Measurements from ENCODE around the gene MOB1B. TPM values are rescaled to one million over a fixed set of nuclear protein-coding genes. Genes with fewer than 3 reads are reported as not detected.

The MOB1B gene
- total RNA-seq, 1 donor from 2014 or later, result 49.4 TPM

DNA sequence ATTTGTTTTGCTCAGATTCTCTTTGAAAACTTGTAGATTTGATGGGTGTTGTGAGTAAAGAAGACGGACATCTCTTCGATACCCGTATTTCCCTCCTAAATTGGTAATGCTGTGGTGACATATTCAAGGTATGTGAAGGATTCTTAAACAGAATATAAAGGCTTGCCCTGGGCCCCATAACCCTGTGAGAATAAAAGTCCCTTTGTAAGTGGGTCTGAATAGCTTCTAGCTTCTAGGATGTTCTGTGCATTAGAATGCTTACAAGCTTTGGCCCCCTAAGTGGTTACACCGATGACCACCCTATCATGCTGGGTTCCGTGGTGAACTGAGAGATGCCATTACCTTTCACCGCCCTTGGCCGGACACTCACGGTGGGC lies 574 bp upstream of the MOB1B start:
- peaks cover 28% of the 10 kb centered on the region for H3K4me1 Mint-ChIP-seq (ENCODE audit: unreplicated experiment)
- TF ChIP-seq, protein P1, sequence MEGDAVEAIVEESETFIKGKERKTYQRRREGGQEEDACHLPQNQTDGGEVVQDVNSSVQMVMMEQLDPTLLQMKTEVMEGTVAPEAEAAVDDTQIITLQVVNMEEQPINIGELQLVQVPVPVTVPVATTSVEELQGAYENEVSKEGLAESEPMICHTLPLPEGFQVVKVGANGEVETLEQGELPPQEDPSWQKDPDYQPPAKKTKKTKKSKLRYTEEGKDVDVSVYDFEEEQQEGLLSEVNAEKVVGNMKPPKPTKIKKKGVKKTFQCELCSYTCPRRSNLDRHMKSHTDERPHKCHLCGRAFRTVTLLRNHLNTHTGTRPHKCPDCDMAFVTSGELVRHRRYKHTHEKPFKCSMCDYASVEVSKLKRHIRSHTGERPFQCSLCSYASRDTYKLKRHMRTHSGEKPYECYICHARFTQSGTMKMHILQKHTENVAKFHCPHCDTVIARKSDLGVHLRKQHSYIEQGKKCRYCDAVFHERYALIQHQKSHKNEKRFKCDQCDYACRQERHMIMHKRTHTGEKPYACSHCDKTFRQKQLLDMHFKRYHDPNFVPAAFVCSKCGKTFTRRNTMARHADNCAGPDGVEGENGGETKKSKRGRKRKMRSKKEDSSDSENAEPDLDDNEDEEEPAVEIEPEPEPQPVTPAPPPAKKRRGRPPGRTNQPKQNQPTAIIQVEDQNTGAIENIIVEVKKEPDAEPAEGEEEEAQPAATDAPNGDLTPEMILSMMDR (IDR thresholded peaks at IDR 0.05; ENCODE audit: unreplicated experiment), result no peak
- H3K9me3 Mint-ChIP-seq (ENCODE audit: unreplicated experiment), result no peaks in the 10 kb centered on the region
- peak overlapping the region; percentile 99 for H3K4me3 Mint-ChIP-seq (ENCODE audit: unreplicated experiment)
- H3K27me3 Mint-ChIP-seq (ENCODE audit: unreplicated experiment), result peaks cover 2% of the 10 kb centered on the region
- DNase-seq (ENCODE audit: low spot score), result no peak
- H3K36me3 Mint-ChIP-seq (ENCODE audit: low read depth, unreplicated experiment), result peaks cover 16% of the 10 kb centered on the region
- peak overlapping the region; percentile 67 for H3K27ac Mint-ChIP-seq (ENCODE audit: unreplicated experiment)

DNA sequence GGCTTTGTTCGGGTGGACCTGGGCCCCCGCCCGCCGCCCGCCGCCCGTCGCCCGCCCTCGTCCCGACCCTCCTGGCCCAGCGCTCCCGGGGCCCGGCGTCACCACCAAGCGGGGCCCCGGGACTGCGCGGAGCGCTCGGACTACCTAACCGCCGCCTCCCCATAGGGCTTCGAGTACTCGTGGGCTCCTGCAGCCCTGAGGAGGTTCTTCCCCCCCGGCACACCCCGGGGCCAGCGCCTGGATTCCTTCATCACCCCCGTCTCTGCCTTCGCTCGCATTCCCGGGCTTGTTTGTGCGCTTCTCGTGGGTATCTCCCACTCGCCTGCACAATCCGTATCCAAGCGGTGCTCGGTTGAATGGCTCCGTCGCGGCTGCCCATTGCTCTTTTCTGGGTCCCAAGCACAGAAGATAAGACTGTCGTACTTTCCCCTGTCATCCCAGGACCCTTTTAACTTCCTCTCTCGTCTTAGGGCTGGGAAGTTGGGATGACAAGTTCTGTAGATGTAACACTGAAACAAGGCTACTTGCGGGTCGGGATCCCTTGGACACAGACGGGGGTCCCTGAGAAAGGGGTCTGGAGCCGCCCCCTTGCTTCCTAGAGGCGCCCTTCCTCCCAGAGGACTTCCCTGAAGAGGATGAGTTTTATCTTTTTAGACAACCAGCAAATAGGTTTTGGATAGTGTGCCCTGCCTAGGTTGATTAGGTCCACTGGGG lies 565 bp downstream of the MOB1B start:
- no peak for DNase-seq (ENCODE audit: low spot score)
- no peaks in the 10 kb centered on the region for H3K9me3 Mint-ChIP-seq (ENCODE audit: unreplicated experiment)
- peaks cover 23% of the 10 kb centered on the region for H3K36me3 Mint-ChIP-seq (ENCODE audit: low read depth, unreplicated experiment)
- H3K4me3 Mint-ChIP-seq (ENCODE audit: unreplicated experiment), result peak overlapping the region; percentile 99
- TF ChIP-seq, protein P1 (IDR thresholded peaks at IDR 0.05; ENCODE audit: unreplicated experiment), result no peak
- H3K27me3 Mint-ChIP-seq (ENCODE audit: unreplicated experiment), result peaks cover 2% of the 10 kb centered on the region
- peaks cover 36% of the 10 kb centered on the region for H3K4me1 Mint-ChIP-seq (ENCODE audit: unreplicated experiment)
- peak overlapping the region; percentile 86 for H3K27ac Mint-ChIP-seq (ENCODE audit: unreplicated experiment)

DNA sequence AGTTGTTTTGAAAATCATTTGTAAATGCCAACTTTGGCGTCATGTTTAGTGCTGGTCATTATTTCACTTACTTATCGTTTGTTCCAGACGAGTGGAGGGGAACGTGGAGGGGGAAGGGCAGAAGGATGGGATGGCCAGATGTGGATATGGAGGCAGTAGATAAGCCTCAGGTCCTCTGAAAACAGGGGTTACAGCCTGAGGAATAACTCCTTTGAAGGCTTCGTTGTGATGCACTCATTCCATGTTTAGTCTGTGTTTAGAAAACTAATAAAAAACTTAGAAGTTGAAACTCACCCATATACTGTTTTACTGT lies 1.1 kb downstream of the MOB1B start:
- H3K4me1 Mint-ChIP-seq (ENCODE audit: unreplicated experiment), result peaks cover 36% of the 10 kb centered on the region
- TF ChIP-seq, protein P1 (IDR thresholded peaks at IDR 0.05; ENCODE audit: unreplicated experiment), result no peak
- peak; percentile 27 for DNase-seq (ENCODE audit: low spot score)
- peak overlapping the region; percentile 86 for H3K27ac Mint-ChIP-seq (ENCODE audit: unreplicated experiment)
- H3K4me3 Mint-ChIP-seq (ENCODE audit: unreplicated experiment), result peak overlapping the region; percentile 99
- no peaks in the 10 kb centered on the region for H3K9me3 Mint-ChIP-seq (ENCODE audit: unreplicated experiment)
- peaks cover 23% of the 10 kb centered on the region for H3K36me3 Mint-ChIP-seq (ENCODE audit: low read depth, unreplicated experiment)
- peaks cover 2% of the 10 kb centered on the region for H3K27me3 Mint-ChIP-seq (ENCODE audit: unreplicated experiment)

DNA sequence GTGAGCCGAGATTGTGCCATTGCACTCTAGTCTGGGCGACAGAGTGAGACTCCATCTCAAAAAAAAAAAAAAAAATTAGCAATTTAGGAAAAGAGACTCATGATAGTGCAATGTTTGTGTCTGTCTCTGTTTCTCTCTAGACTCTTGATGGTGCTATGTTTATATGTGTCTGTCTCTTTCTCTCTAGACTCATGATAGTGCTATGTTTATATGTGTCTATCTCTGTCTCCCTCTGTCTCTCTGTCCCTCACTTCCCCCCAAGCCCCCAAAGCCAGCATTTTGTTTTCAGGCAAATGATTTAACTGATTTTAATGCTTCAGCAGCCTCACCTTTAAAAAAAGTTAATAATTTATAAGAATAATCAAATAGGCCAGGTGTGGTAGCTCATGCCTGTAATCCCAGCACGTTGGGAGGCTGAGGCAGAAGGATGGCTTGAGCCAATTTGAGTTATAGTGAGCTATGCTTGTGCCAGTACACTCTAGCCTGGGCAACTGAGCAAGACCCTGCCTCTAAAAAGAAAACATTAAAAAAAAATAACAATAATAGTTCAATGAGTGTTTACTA lies 6.9 kb downstream of the MOB1B start:
- no peak for DNase-seq (ENCODE audit: low spot score)
- H3K27me3 Mint-ChIP-seq (ENCODE audit: unreplicated experiment), result peaks cover 2% of the 10 kb centered on the region
- no peak overlapping the region for H3K27ac Mint-ChIP-seq (ENCODE audit: unreplicated experiment)
- no peaks in the 10 kb centered on the region for H3K9me3 Mint-ChIP-seq (ENCODE audit: unreplicated experiment)
- peaks cover 28% of the 10 kb centered on the region for H3K4me1 Mint-ChIP-seq (ENCODE audit: unreplicated experiment)
- H3K4me3 Mint-ChIP-seq (ENCODE audit: unreplicated experiment), result no peak overlapping the region
- TF ChIP-seq, protein P1 (IDR thresholded peaks at IDR 0.05; ENCODE audit: unreplicated experiment), result no peak
- H3K36me3 Mint-ChIP-seq (ENCODE audit: low read depth, unreplicated experiment), result peaks cover 16% of the 10 kb centered on the region

DNA sequence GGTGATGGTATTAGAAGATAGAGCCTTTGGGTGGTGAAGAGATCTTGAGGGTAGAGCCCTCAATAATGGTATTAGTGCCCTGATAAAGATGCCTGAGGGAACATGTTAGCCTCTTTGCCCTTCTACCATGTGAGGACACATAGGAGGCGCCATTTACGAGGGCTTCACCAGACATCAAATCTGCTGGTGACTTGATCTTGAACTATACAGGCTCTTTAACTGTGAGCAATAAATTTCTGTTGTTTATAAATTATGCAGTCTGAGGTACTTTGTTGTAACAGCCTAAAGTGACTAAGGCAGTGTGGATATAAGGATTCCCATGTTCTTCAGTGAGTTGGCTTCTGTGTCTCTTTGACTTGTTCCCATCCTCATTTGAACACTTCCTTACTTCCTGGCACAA lies 11.8 kb downstream of the MOB1B start:
- H3K9me3 Mint-ChIP-seq (ENCODE audit: unreplicated experiment), result no peaks in the 10 kb centered on the region
- H3K4me3 Mint-ChIP-seq (ENCODE audit: unreplicated experiment), result no peak overlapping the region
- DNase-seq (ENCODE audit: low spot score), result no peak
- no peak overlapping the region for H3K27ac Mint-ChIP-seq (ENCODE audit: unreplicated experiment)
- peaks cover 4% of the 10 kb centered on the region for H3K36me3 Mint-ChIP-seq (ENCODE audit: low read depth, unreplicated experiment)
- H3K27me3 Mint-ChIP-seq (ENCODE audit: unreplicated experiment), result peaks cover under 1% of the 10 kb centered on the region
- peaks cover 8% of the 10 kb centered on the region for H3K4me1 Mint-ChIP-seq (ENCODE audit: unreplicated experiment)
- TF ChIP-seq, protein P1 (IDR thresholded peaks at IDR 0.05; ENCODE audit: unreplicated experiment), result no peak

Measured in endothelial cell (in vitro differentiated cells).